Activated naive CD4-positive, alpha-beta T cell treated with anti-CD3 and anti-CD28 coated beads for 36 hours (primary cell): ENCODE data around the gene FGD4. TPM values are rescaled to one million over a fixed set of nuclear protein-coding genes. Genes with fewer than 3 reads are reported as not detected.

Source experiments
- CTCF ChIA-PET: fragments of 350-600 bp; sonication (Branson Sonifier 250); formaldehyde crosslinking; loops from one replicate; lab custom pipeline; 2021; ENCODE audit warnings: antibody characterized with exemption; lab: Charles Lee
- DNase-seq: peaks from one replicate; pipeline ENCODE4 v3.0.0-alpha.2; 2020
- H3K27ac Mint-ChIP-seq: one replicate; pipeline ENCODE4 v1.8.0; 2021; ENCODE audit warnings: mild to moderate bottlenecking, mixed read lengths
- H3K27me3 Mint-ChIP-seq: one replicate; pipeline ENCODE4 v1.8.0; 2021; ENCODE audit warnings: low read depth, mixed read lengths
- H3K36me3 Mint-ChIP-seq: one replicate; pipeline ENCODE4 v1.8.0; 2021; ENCODE audit warnings: low read depth, mixed read lengths
- H3K4me1 Mint-ChIP-seq: one replicate; pipeline ENCODE4 v1.8.0; 2021; ENCODE audit warnings: low read depth, mixed read lengths
- H3K4me3 Mint-ChIP-seq: one replicate; pipeline ENCODE4 v1.8.0; 2021; ENCODE audit warnings: mild to moderate bottlenecking, moderate library complexity, mixed read lengths
- H3K9me3 Mint-ChIP-seq: one replicate; pipeline ENCODE4 v1.8.0; 2021; ENCODE audit warnings: mixed read lengths
- intact Hi-C: fragments of 100-400 bp; cut with micrococcal nuclease; formaldehyde crosslinking; loops from one replicate; pipeline ENCODE4 v1.15.1; 2023
- total RNA-seq, 2 experiments: library from RNA; stranded (reverse); gene quantifications; one replicate each; pipeline ENCODE4 v1.2.3, GENCODE V29; 2021

Gene FGD4
- total RNA-seq, 2 experiments from 2014 or later, result 0.15 to 0.17 TPM

- CTCF ChIA-PET, result interaction anchor here (1.0 to 1.3 kb wide), 2 partner anchors 28 to 271 kb away, joined by 3 read pairs; no protein-coding TSS in a partner anchor
- Mint-ChIP-seq H3K9me3 (no peaks in the 10 kb centered on the region), H3K27ac (no peak overlapping the region)
Observed at GRCh38 chr12:32483993-32484392, 84.6 kb downstream of the FGD4 start.

GRCh38 chr12:32486158-32486557, 86.8 kb downstream of the FGD4 start:
- intact Hi-C loops, result no loop called here
- Mint-ChIP-seq H3K4me1 (no peaks in the 10 kb centered on the region), H3K36me3 (no peaks in the 10 kb centered on the region), H3K27me3 (peaks cover 3% of the 10 kb centered on the region), H3K4me3 (no peak overlapping the region), H3K9me3 (no peaks in the 10 kb centered on the region), H3K27ac (no peak overlapping the region)
- CTCF ChIA-PET, result no interaction called here
- no peak for DNase-seq

More at GRCh38 chr12:32483993-32484392, 84.6 kb downstream of the FGD4 start:
- H3K4me1 Mint-ChIP-seq, result no peaks in the 10 kb centered on the region
- H3K27me3 Mint-ChIP-seq, result no peaks in the 10 kb centered on the region
- no peak overlapping the region for H3K4me3 Mint-ChIP-seq
- no peaks in the 10 kb centered on the region for H3K36me3 Mint-ChIP-seq
- DNase-seq, result no peak
- intact Hi-C loops, result no loop called here

- CTCF ChIA-PET, result no interaction called here
- H3K36me3 Mint-ChIP-seq, result no peaks in the 10 kb centered on the region
- no peaks in the 10 kb centered on the region for H3K9me3 Mint-ChIP-seq
- no peak for DNase-seq
- intact Hi-C loops, result no loop called here
- no peak overlapping the region for H3K27ac Mint-ChIP-seq
- no peaks in the 10 kb centered on the region for H3K4me1 Mint-ChIP-seq
- peaks cover 3% of the 10 kb centered on the region for H3K27me3 Mint-ChIP-seq
- no peak overlapping the region for H3K4me3 Mint-ChIP-seq
Observed at GRCh38 chr12:32488132-32488531, 88.8 kb downstream of the FGD4 start.

- CTCF ChIA-PET, result no interaction called here
Observed at GRCh38 chr12:32489070-32489469, 89.7 kb downstream of the FGD4 start.

GRCh38 chr12:32490801-32491200, 91.4 kb downstream of the FGD4 start:
- intact Hi-C loops, result no loop called here
- Mint-ChIP-seq H3K9me3 (no peaks in the 10 kb centered on the region), H3K27ac (no peak overlapping the region), H3K4me3 (no peak overlapping the region), H3K36me3 (no peaks in the 10 kb centered on the region), H3K4me1 (no peaks in the 10 kb centered on the region), H3K27me3 (peaks cover 3% of the 10 kb centered on the region)
- DNase-seq, result no peak
- CTCF ChIA-PET, result no interaction called here

More at GRCh38 chr12:32489070-32489469, 89.7 kb downstream of the FGD4 start:
- Mint-ChIP-seq H3K4me3 (no peak overlapping the region), H3K4me1 (no peaks in the 10 kb centered on the region), H3K27ac (no peak overlapping the region), H3K36me3 (no peaks in the 10 kb centered on the region), H3K9me3 (no peaks in the 10 kb centered on the region), H3K27me3 (peaks cover 3% of the 10 kb centered on the region)
- no peak for DNase-seq
- intact Hi-C loops, result no loop called here

GRCh38 chr12:32493282-32493681, 93.9 kb downstream of the FGD4 start:
- CTCF ChIA-PET, result interaction anchor here (0.8 kb wide), 1 partner anchor 801 kb away, joined by 3 read pairs; no protein-coding TSS in a partner anchor
- no peak for DNase-seq
- intact Hi-C loops, result no loop called here
- Mint-ChIP-seq H3K9me3 (no peaks in the 10 kb centered on the region), H3K4me3 (no peak overlapping the region), H3K27ac (no peak overlapping the region), H3K27me3 (peaks cover 5% of the 10 kb centered on the region), H3K4me1 (no peaks in the 10 kb centered on the region), H3K36me3 (no peaks in the 10 kb centered on the region)

- H3K36me3 Mint-ChIP-seq, result no peaks in the 10 kb centered on the region
- CTCF ChIA-PET, result interaction anchor here (1.0 kb wide), 1 partner anchor 14 kb away, joined by 3 read pairs; no protein-coding TSS in a partner anchor
- no peak overlapping the region for H3K27ac Mint-ChIP-seq
- no peaks in the 10 kb centered on the region for H3K4me1 Mint-ChIP-seq
- H3K9me3 Mint-ChIP-seq, result no peaks in the 10 kb centered on the region
- intact Hi-C loops, result no loop called here
- H3K27me3 Mint-ChIP-seq, result peaks cover 5% of the 10 kb centered on the region
- peak; percentile 48 for DNase-seq
- no peak overlapping the region for H3K4me3 Mint-ChIP-seq
Observed at GRCh38 chr12:32494656-32495055, 95.3 kb downstream of the FGD4 start.

GRCh38 chr12:32496946-32497345, 97.6 kb downstream of the FGD4 start:
- CTCF ChIA-PET, result no interaction called here
- H3K9me3 Mint-ChIP-seq, result no peaks in the 10 kb centered on the region
- H3K4me3 Mint-ChIP-seq, result no peak overlapping the region
- no peaks in the 10 kb centered on the region for H3K4me1 Mint-ChIP-seq
- peaks cover 2% of the 10 kb centered on the region for H3K27me3 Mint-ChIP-seq
- intact Hi-C loops, result no loop called here
- H3K36me3 Mint-ChIP-seq, result no peaks in the 10 kb centered on the region
- no peak for DNase-seq
- no peak overlapping the region for H3K27ac Mint-ChIP-seq

- intact Hi-C loops, result no loop called here
- CTCF ChIA-PET, result no interaction called here
Observed at GRCh38 chr12:32497864-32498263, 98.5 kb downstream of the FGD4 start.

GRCh38 chr12:32499048-32499447, 99.7 kb downstream of the FGD4 start:
- CTCF ChIA-PET, result no interaction called here
- H3K4me3 Mint-ChIP-seq, result no peak overlapping the region
- intact Hi-C loops, result no loop called here
- no peaks in the 10 kb centered on the region for H3K4me1 Mint-ChIP-seq
- no peaks in the 10 kb centered on the region for H3K36me3 Mint-ChIP-seq
- peaks cover 2% of the 10 kb centered on the region for H3K27me3 Mint-ChIP-seq
- H3K9me3 Mint-ChIP-seq, result no peaks in the 10 kb centered on the region
- DNase-seq, result no peak
- no peak overlapping the region for H3K27ac Mint-ChIP-seq

More at GRCh38 chr12:32497864-32498263, 98.5 kb downstream of the FGD4 start:
- Mint-ChIP-seq H3K27me3 (peaks cover 2% of the 10 kb centered on the region), H3K36me3 (no peaks in the 10 kb centered on the region), H3K4me1 (no peaks in the 10 kb centered on the region), H3K27ac (no peak overlapping the region), H3K4me3 (no peak overlapping the region), H3K9me3 (no peaks in the 10 kb centered on the region)
- DNase-seq, result no peak

- CTCF ChIA-PET, result interaction anchor here (0.9 kb wide), 1 partner anchor 123 kb away, joined by 3 read pairs; no protein-coding TSS in a partner anchor
- no peak overlapping the region for H3K27ac Mint-ChIP-seq
- H3K27me3 Mint-ChIP-seq, result peaks cover 2% of the 10 kb centered on the region
- no peaks in the 10 kb centered on the region for H3K4me1 Mint-ChIP-seq
- DNase-seq, result no peak
- no peak overlapping the region for H3K4me3 Mint-ChIP-seq
- intact Hi-C loops, result no loop called here
- H3K9me3 Mint-ChIP-seq, result no peaks in the 10 kb centered on the region
- no peaks in the 10 kb centered on the region for H3K36me3 Mint-ChIP-seq
Observed at GRCh38 chr12:32501835-32502333, 102.5 kb downstream of the FGD4 start.

- no peak overlapping the region for H3K4me3 Mint-ChIP-seq
- CTCF ChIA-PET, result interaction anchor here (0.9 to 1.0 kb wide), 2 partner anchors 14 to 124 kb away, joined by 3 read pairs; no protein-coding TSS in a partner anchor
- intact Hi-C loops, result no loop called here
- H3K27me3 Mint-ChIP-seq, result peaks cover 5% of the 10 kb centered on the region
- no peak for DNase-seq
- no peaks in the 10 kb centered on the region for H3K36me3 Mint-ChIP-seq
- no peak overlapping the region for H3K27ac Mint-ChIP-seq
- H3K4me1 Mint-ChIP-seq, result no peaks in the 10 kb centered on the region
- no peaks in the 10 kb centered on the region for H3K9me3 Mint-ChIP-seq
Observed at GRCh38 chr12:32502693-32503502, 103.5 kb downstream of the FGD4 start.
